Measurements from ENCODE around the gene CPVL. TPM values are rescaled to one million over a fixed set of nuclear protein-coding genes. Genes with fewer than 3 reads are reported as not detected.

The CPVL gene
- total RNA-seq, 1 donor from 2014 or later: not detected

GRCh38 chr7:28955356-28955717 is 191.0 kb downstream of the CPVL start:
- Histone ChIP-seq H3K27me3 (ENCODE audit: control insufficient read depth, insufficient read depth, low read length) (peaks cover 25% of the 10 kb centered on the region), H3K4me3 (ENCODE audit: low read depth, low read length) (no peak overlapping the region), H3K36me3 (ENCODE audit: control insufficient read depth, insufficient read depth, low read length) (no peaks in the 10 kb centered on the region)
- no peak for FAIRE-seq
- TF ChIP-seq, protein P1, sequence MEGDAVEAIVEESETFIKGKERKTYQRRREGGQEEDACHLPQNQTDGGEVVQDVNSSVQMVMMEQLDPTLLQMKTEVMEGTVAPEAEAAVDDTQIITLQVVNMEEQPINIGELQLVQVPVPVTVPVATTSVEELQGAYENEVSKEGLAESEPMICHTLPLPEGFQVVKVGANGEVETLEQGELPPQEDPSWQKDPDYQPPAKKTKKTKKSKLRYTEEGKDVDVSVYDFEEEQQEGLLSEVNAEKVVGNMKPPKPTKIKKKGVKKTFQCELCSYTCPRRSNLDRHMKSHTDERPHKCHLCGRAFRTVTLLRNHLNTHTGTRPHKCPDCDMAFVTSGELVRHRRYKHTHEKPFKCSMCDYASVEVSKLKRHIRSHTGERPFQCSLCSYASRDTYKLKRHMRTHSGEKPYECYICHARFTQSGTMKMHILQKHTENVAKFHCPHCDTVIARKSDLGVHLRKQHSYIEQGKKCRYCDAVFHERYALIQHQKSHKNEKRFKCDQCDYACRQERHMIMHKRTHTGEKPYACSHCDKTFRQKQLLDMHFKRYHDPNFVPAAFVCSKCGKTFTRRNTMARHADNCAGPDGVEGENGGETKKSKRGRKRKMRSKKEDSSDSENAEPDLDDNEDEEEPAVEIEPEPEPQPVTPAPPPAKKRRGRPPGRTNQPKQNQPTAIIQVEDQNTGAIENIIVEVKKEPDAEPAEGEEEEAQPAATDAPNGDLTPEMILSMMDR (IDR thresholded peaks at IDR 0.05; ENCODE audit: insufficient read depth, low read length, severe bottlenecking): no peak
- DNase-seq (ENCODE audit: low read depth): no peak

DNA sequence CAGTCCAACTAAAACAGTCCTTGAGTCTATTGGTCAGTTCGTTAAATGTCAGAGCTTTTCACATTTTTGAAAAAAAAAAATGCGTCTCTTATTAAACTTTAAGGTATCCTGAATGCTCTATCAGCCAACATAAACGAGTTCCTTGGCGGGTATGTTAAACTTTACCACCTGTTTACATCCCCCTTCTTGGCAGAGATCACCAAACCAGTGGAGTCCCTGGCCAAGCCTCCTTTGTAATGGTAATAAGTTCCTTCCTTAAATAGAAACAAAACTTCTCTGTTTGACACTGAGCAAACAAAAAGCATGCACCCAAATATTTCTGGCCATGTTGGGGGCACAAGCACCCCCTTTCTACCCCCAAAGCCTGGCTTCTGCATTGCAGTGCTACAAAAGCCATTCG is 191.4 kb downstream of the CPVL start:
- TF ChIP-seq, protein P1 (IDR thresholded peaks at IDR 0.05; ENCODE audit: insufficient read depth, low read length, severe bottlenecking): no peak
- DNase-seq (ENCODE audit: low read depth): no peak
- Histone ChIP-seq H3K27me3 (ENCODE audit: control insufficient read depth, insufficient read depth, low read length) (peaks cover 25% of the 10 kb centered on the region), H3K4me3 (ENCODE audit: low read depth, low read length) (no peak overlapping the region), H3K36me3 (ENCODE audit: control insufficient read depth, insufficient read depth, low read length) (no peaks in the 10 kb centered on the region)
- FAIRE-seq: no peak

DNA sequence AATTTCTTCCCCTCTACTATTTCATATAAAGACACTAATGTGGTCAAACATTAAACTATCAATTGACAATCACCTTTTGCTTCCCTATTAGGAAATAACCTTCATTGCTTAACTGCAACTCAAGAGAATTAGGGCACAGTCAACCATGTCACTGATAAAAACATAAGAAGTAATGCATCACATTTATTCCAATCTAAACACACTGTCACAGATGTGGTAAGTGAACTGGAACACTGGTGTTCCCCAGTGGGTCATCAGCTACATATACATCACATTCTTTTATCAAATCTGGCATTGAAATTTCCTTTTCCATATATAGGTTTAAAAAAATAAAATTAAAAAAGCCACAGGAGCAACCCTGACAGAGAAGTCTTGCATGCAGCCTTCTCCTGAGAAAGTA is 191.9 kb downstream of the CPVL start:
- H3K4me3 ChIP-seq (ENCODE audit: low read depth, low read length): no peak overlapping the region
- H3K36me3 ChIP-seq (ENCODE audit: control insufficient read depth, insufficient read depth, low read length): no peaks in the 10 kb centered on the region
- FAIRE-seq (no peak), DNase-seq (ENCODE audit: low read depth) (no peak)
- peaks cover 25% of the 10 kb centered on the region for H3K27me3 ChIP-seq (ENCODE audit: control insufficient read depth, insufficient read depth, low read length)
- TF ChIP-seq, protein P1 (IDR thresholded peaks at IDR 0.05; ENCODE audit: insufficient read depth, low read length, severe bottlenecking): no peak

DNA sequence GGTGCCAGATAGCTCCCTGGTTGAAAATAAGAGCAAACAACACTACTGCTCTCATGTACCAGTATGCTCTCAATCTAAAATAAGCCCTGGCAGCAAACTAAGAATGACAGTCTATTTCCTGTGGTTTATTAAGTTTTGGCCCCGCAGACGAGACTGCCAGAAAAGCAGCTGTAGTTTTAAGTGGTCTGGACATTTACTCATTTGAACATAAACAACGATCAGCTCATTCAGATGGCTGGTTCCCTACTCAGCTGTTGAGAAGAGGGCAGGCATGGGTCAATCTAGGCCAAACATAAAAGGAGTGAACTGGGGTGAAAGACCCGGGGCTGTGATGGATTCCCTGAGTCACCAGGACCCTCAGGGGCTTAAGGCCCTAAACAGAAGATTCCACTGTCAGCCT is 192.7 kb downstream of the CPVL start:
- Histone ChIP-seq H3K27me3 (ENCODE audit: control insufficient read depth, insufficient read depth, low read length) (peaks cover 25% of the 10 kb centered on the region), H3K36me3 (ENCODE audit: control insufficient read depth, insufficient read depth, low read length) (no peaks in the 10 kb centered on the region), H3K4me3 (ENCODE audit: low read depth, low read length) (no peak overlapping the region)
- TF ChIP-seq, protein P1 (IDR thresholded peaks at IDR 0.05; ENCODE audit: insufficient read depth, low read length, severe bottlenecking): no peak
- FAIRE-seq: no peak
- no peak for DNase-seq (ENCODE audit: low read depth)

Other genes with a start within 250 kb of the CPVL start
- gene TRIL, start 188.2 kb downstream of the CPVL start, total RNA-seq: under 0.01 TPM in 1 of 2 replicates, not detected in the other
- gene CHN2, start 48.2 kb upstream of the CPVL start, total RNA-seq: 0.53 TPM in 1 of 2 replicates, not detected in the other

Data from bronchial epithelial cell (primary cell).